Right kidney (tissue), 1 donor: ENCODE results near the gene CHD9.
"Not testable (repeated sequence)": the region's sequence is repeated elsewhere in the genome, so short reads cannot be mapped to it uniquely, and the experiment has no call there.

Experiments
- DNase-seq: peaks from one replicate; pipeline ENCODE4 v3.0.0-alpha.2; 2016

Gene CHD9

DNA sequence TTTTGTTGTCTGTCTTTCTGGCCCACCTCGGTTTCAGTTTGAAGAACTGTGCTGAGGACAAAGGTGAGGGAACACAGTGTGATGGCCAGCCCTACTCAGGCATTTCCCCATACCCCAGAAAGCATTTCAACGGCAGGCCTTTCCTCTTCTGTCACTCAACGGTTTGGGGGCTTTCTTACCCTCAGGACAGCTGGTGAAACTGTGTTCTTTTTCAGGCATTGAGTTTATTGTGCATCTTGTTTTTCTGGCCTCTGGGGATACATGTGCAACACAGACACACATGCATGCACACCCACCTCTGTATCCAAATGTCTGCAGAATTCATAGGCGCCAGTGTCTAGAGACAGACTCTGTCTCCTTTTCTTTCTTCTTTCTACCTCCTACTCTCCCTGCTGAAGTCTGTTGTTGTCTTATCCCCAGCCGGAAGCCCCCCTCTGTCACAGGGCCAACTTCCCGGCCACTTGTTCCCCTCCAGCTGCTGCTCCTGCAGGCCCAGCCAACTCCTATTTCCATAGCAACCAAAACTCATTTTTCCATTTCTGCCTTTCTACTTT is 17.0 kb downstream of the CHD9 start:
- DNase-seq = peak; percentile 55

GRCh38 chr16:53073022-53073421 is 18.2 kb downstream of the CHD9 start:
- DNase-seq = no peak

DNA sequence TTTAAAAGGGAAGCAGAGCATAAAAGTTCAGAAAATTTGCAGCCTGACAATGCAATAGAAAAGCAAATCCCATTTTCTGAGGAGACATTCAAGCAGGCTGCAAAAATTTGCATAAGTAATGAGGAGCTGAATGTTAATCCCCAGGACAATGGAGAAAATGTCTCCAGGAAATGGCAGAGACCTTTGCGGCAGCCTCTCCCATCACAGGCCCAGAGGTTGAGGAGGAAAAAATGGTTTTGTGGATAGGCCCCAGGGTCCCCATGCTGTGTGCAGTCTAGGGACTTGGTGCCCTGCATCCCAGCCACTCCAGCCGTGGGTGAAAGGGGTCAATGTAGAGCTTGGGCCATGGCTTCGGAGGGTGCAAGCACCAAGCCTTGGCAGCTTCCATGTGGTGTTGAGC is 19.5 kb downstream of the CHD9 start:
- DNase-seq = not testable (repeated sequence)

- not testable (repeated sequence) for DNase-seq
Observed at GRCh38 chr16:53075461-53075860, 20.7 kb downstream of the CHD9 start.

DNA sequence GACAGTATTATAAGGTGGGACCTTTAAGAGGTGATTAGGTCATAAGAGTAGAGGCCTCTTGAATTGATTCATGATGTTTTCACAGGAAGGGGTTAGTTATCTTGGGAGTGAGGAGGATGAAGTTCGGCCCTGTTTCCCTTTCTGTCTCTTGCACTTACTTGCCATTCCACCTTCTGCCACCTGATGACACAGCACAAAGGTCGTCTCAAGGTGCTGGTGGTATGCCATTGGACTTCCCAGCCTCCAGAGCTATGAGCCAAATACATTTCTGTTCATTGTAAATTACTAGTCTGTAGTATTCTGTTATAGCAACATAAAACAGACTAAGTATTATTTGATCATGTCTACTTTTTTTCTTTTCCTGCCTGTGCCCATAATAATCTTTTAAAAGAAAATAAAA is 23.5 kb downstream of the CHD9 start:
- no peak for DNase-seq

GRCh38 chr16:53078765-53079485 is 24.1 kb downstream of the CHD9 start:
- DNase-seq = no peak

- peak; percentile 19 for DNase-seq
Observed at GRCh38 chr16:53080345-53081031, 25.7 kb downstream of the CHD9 start.

DNA sequence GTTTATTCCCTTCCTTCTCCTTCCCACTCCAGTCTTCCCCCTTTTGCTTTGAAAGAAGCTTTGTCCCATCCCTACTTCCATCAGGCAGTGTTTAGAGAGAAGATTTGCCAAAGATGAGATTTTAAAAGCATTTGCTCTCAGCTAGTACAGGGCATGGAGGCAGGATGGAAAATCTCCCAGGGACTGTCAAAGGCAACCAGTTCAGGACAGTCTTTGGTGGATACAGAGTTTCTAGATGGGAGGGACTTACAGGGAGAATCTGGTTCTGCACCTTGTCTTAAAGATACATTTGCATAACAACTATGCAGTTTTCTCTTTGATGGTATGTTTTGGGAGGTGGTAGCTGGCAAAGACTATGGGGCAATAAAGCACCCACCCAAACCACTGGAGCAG is 26.2 kb downstream of the CHD9 start:
- DNase-seq = no peak

- DNase-seq = no peak
Observed at GRCh38 chr16:53081686-53082407, 27.1 kb downstream of the CHD9 start.

DNA sequence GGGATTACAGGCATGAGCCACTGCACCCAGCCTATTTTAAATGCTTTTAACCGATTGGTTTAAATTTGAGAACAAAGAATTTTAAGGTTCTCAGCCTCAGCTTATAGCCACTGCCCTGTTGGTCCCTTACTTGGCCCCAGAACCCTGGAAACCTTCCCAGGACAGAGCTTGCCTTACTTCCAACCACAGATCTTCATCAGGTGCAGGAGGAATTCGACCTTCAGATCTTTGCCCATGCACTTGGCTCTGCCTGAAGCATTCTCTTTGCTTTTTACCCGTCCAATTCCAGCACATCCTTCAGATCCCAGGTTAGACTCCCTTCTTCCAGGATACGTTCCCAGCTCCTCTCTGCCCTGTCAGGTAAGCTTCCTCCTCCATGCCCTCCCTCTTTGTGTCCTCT is 27.7 kb downstream of the CHD9 start:
- DNase-seq = no peak

- no peak for DNase-seq
Observed at GRCh38 chr16:53083119-53083518, 28.3 kb downstream of the CHD9 start.

- no peak for DNase-seq
Observed at GRCh38 chr16:53084141-53084541, 29.4 kb downstream of the CHD9 start.

GRCh38 chr16:53084746-53085334 is 30.0 kb downstream of the CHD9 start:
- no peak for DNase-seq

GRCh38 chr16:53085369-53085843 is 30.6 kb downstream of the CHD9 start:
- no peak for DNase-seq

- DNase-seq = no peak
Observed at GRCh38 chr16:53085931-53086421, 31.2 kb downstream of the CHD9 start.

GRCh38 chr16:53087101-53087500 is 32.3 kb downstream of the CHD9 start:
- no peak for DNase-seq

DNA sequence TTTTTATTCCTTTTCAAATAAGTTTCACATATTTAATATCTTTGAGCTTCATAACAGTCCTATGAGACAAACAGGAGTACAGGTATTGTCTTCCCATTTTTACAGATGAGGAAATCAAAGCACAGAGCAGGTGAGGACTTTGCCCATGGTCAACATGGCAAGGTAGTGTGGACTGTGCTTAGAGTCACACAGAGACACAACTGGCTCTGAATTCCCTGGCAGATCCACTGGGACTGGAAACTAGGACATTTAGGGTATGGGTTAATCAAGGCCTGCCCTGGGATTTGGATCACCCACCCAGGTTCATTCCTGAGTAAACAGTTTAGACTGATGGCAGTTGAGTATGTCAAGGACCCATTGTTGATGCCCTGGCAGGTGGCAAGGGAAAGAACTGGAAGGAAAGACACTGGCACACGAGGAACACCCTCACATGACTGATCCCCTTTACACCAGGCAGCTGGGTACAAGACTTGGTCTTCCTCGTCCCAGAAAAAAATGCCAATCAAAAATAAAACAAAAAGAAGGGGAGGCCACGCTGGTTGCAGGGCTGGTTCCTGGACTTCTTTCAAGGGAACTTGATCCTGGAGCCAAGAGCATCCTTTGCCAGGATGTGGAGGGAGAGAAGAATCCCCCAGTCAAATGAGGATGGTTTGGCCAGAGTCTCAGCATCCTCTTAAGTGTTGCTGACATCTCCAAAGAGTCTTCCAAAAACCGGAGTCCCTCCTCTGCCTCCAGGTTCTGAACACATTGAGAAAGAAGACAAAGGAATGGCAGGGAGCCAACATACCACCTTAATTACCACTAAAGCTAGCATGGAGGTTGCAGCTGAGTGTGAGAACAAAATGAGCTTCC is 34.9 kb downstream of the CHD9 start:
- no peak for DNase-seq

- no peak for DNase-seq
Observed at GRCh38 chr16:53090286-53090590, 35.4 kb downstream of the CHD9 start.

GRCh38 chr16:53090591-53091411 is 36.0 kb downstream of the CHD9 start:
- peak; percentile 23 for DNase-seq

GRCh38 chr16:53091466-53092211 is 36.8 kb downstream of the CHD9 start:
- peak; percentile 31 for DNase-seq
